ENCODE data around the gene CCM2. TPM values are rescaled to one million over a fixed set of nuclear protein-coding genes. Genes with fewer than 3 reads are reported as not detected.
"Not testable (repeated sequence)": the region's sequence is repeated elsewhere in the genome, so short reads cannot be mapped to it uniquely, and the experiment has no call there.

Gene CCM2
- total RNA-seq, 3 donors from 2014 or later (not counting 1 experiment from before 2014, with no cell fraction given), result 66.2 to 104 (median 97.5) TPM

DNA sequence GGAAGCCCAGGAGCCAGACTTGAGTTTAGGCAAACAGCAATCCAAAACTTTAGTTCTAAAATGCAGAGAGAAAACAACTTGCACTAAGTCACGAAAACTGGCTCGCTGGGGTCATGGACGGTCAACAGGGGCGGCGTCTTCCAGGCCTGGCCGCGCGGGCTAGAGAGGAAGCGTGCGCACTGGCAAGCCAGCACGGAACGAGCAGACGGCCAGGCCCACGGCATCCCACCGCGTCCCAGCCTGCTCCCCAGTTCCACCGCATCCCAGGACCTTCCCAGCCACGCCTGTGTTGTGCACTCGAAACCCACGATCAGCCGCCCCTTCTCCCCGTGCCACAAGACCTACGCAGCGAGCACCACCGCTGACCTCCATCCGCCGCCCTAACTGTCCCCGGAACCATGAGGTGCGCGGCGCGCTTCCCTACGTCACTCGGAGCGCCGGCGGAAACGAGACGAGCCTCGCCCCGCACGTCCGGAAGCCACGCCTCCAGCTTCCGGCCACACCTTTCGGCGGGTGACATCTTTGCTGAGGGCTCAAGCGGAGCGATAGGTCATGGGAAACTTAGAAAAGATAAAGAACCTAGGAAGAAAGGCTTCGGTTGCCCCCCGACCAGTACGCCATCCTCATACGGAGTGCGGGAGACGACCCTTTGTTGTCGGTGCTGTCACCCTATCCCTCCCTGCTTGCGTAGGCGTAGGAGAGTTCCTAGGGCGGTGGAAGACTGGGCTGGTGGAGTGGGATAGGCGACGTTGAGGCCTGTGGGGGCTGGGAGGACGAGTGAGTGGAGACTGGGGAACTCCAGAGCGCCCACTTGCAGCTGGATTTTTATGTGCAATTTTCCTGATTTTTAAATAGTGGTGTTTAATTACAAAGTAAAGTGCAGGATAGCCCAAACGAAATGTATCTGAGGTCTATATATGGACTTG lies 111.6 kb downstream of the CCM2 start, which contains the start of gene TBRG4:
Gene TBRG4 (minus strand): TSS at position 400 of the 926 bp plus-strand sequence. CDS start 2,460 bp downstream, outside the sequence.
- H3K4me3 ChIP-seq (ENCODE audit: low read length), result peak within 1 kb of the TSS; percentile 66
- intact Hi-C loops (cut with micrococcal nuclease), result loop anchor here (1.0 to 10.0 kb wide), 5 partner anchors 125 to 1029 kb away; partner anchors contain the start of genes H2AZ2, OGDH, POLM and PURB
- H3K27ac ChIP-seq (ENCODE audit: low read length), result peak within 1 kb of the TSS; percentile 90
- Mint-ChIP-seq H3K4me3 (peak within 1 kb of the TSS; percentile 100), H3K36me3 (no peaks in the 10 kb centered on the region), H3K27me3 (ENCODE audit: low read depth in 2 of 2) (peaks cover 2 to 10% of the 10 kb centered on the region in 2 donors), H3K27ac (peak within 1 kb of the TSS; percentile 100), H3K9me3 (no peaks in the 10 kb centered on the region), H3K4me1 (peaks cover 23 to 37% of the 10 kb centered on the region in 2 donors)
- TF ChIP-seq, protein P1, sequence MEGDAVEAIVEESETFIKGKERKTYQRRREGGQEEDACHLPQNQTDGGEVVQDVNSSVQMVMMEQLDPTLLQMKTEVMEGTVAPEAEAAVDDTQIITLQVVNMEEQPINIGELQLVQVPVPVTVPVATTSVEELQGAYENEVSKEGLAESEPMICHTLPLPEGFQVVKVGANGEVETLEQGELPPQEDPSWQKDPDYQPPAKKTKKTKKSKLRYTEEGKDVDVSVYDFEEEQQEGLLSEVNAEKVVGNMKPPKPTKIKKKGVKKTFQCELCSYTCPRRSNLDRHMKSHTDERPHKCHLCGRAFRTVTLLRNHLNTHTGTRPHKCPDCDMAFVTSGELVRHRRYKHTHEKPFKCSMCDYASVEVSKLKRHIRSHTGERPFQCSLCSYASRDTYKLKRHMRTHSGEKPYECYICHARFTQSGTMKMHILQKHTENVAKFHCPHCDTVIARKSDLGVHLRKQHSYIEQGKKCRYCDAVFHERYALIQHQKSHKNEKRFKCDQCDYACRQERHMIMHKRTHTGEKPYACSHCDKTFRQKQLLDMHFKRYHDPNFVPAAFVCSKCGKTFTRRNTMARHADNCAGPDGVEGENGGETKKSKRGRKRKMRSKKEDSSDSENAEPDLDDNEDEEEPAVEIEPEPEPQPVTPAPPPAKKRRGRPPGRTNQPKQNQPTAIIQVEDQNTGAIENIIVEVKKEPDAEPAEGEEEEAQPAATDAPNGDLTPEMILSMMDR (IDR thresholded peaks at IDR 0.05), result no peak
- no peaks in the 10 kb centered on the region for H3K27me3 ChIP-seq (ENCODE audit: control insufficient read depth, insufficient read depth, low read length)
- H3K9me3 ChIP-seq (ENCODE audit: control insufficient read depth, insufficient read depth, low read length), result no peaks in the 10 kb centered on the region
- WGBS (ENCODE audit: insufficient coverage), result under 1% methylated on average over 64 of the region's 64 CpGs
- peaks cover 33% of the 10 kb centered on the region for H3K4me1 ChIP-seq (ENCODE audit: control insufficient read depth, insufficient read depth, low read length)
- DNase-seq (peak; percentile 94 to 98), ATAC-seq (peak; percentile 93 to 97 (median 96))
- peaks cover 27% of the 10 kb centered on the region for H3K36me3 ChIP-seq (ENCODE audit: control insufficient read depth, insufficient read depth, low read length)

GRCh38 chr7:45112648-45113047 lies 112.6 kb downstream of the CCM2 start:
- Mint-ChIP-seq H3K27me3 (ENCODE audit: low read depth in 2 of 2) (peaks cover 2 to 10% of the 10 kb centered on the region in 2 donors), H3K4me3 (peak overlapping the region; percentile 67), H3K4me1 (peaks cover 23 to 35% of the 10 kb centered on the region in 2 donors), H3K27ac (peak overlapping the region; percentile 100), H3K36me3 (no peaks in the 10 kb centered on the region), H3K9me3 (no peaks in the 10 kb centered on the region)
- WGBS (ENCODE audit: insufficient coverage), result 100% methylated on average over 1 of the region's 1 CpG
- TF ChIP-seq, protein P1 (IDR thresholded peaks at IDR 0.05), result no peak
- Histone ChIP-seq H3K36me3 (ENCODE audit: control insufficient read depth, insufficient read depth, low read length) (peaks cover 16% of the 10 kb centered on the region), H3K27ac (ENCODE audit: low read length) (peak overlapping the region; percentile 90), H3K4me1 (ENCODE audit: control insufficient read depth, insufficient read depth, low read length) (peaks cover 33% of the 10 kb centered on the region), H3K9me3 (ENCODE audit: control insufficient read depth, insufficient read depth, low read length) (no peaks in the 10 kb centered on the region), H3K27me3 (ENCODE audit: control insufficient read depth, insufficient read depth, low read length) (no peaks in the 10 kb centered on the region), H3K4me3 (ENCODE audit: low read length) (no peak overlapping the region)
- ATAC-seq (no peak), DNase-seq (no peak)
- intact Hi-C loops (cut with micrococcal nuclease), result loop anchor here (5.0 to 10.0 kb wide), 3 partner anchors 265 to 1030 kb away; partner anchors contain the start of genes H2AZ2, OGDH and POLM

GRCh38 chr7:45114257-45114656 lies 114.3 kb downstream of the CCM2 start:
- H3K36me3 Mint-ChIP-seq, H3K4me3 Mint-ChIP-seq: not testable (repeated sequence)
- intact Hi-C loops (cut with micrococcal nuclease), result loop anchor here (5.0 to 10.0 kb wide), 3 partner anchors 267 to 1032 kb away; partner anchors contain the start of genes H2AZ2, OGDH and POLM

GRCh38 chr7:45114926-45115325 lies 114.9 kb downstream of the CCM2 start:
- H3K27me3 Mint-ChIP-seq (ENCODE audit: low read depth in 2 of 2), result peaks cover 2 to 10% of the 10 kb centered on the region in 2 donors
- H3K4me3 ChIP-seq (ENCODE audit: low read length), result no peak overlapping the region

More at GRCh38 chr7:45114257-45114656, 114.3 kb downstream of the CCM2 start:
- H3K27ac ChIP-seq (ENCODE audit: low read length); DNase-seq; H3K36me3 ChIP-seq (ENCODE audit: control insufficient read depth, insufficient read depth, low read length); H3K9me3 ChIP-seq (ENCODE audit: control insufficient read depth, insufficient read depth, low read length); H3K4me3 ChIP-seq (ENCODE audit: low read length); H3K27me3 Mint-ChIP-seq (ENCODE audit: low read depth in 2 of 2); H3K27me3 ChIP-seq (ENCODE audit: control insufficient read depth, insufficient read depth, low read length); H3K27ac Mint-ChIP-seq; ATAC-seq; H3K9me3 Mint-ChIP-seq: not testable (repeated sequence)
- WGBS (ENCODE audit: insufficient coverage), result 80% methylated on average over 1 of the region's 1 CpG
- peaks cover 23 to 27% of the 10 kb centered on the region in 2 donors for H3K4me1 Mint-ChIP-seq
- peaks cover 20% of the 10 kb centered on the region for H3K4me1 ChIP-seq (ENCODE audit: control insufficient read depth, insufficient read depth, low read length)

More at GRCh38 chr7:45114926-45115325, 114.9 kb downstream of the CCM2 start:
- DNase-seq (no peak), ATAC-seq (no peak)
- Mint-ChIP-seq H3K4me1 (peaks cover 22 to 26% of the 10 kb centered on the region in 2 donors), H3K27ac (no peak overlapping the region), H3K9me3 (no peaks in the 10 kb centered on the region), H3K4me3 (no peak overlapping the region), H3K36me3 (no peaks in the 10 kb centered on the region)
- Histone ChIP-seq H3K36me3 (ENCODE audit: control insufficient read depth, insufficient read depth, low read length) (no peaks in the 10 kb centered on the region), H3K27me3 (ENCODE audit: control insufficient read depth, insufficient read depth, low read length) (no peaks in the 10 kb centered on the region), H3K4me1 (ENCODE audit: control insufficient read depth, insufficient read depth, low read length) (peaks cover 20% of the 10 kb centered on the region), H3K9me3 (ENCODE audit: control insufficient read depth, insufficient read depth, low read length) (no peaks in the 10 kb centered on the region), H3K27ac (ENCODE audit: low read length) (no peak overlapping the region)
- intact Hi-C loops (cut with micrococcal nuclease), result loop anchor here (5.0 to 10.0 kb wide), 3 partner anchors 268 to 1033 kb away; partner anchors contain the start of genes H2AZ2, OGDH and POLM
- TF ChIP-seq, protein P1 (IDR thresholded peaks at IDR 0.05), result no peak
